HG03457 (cell line): ENCODE data around the gene EPOP.
"Not testable (repeated sequence)": the region's sequence is repeated elsewhere in the genome, so short reads cannot be mapped to it uniquely, and the experiment has no call there.

ENCODE experiments used
- ATAC-seq: cut with Tn5 transposase; IDR thresholded peaks from one replicate; pipeline ENCODE4 v1.9.1; 2021; ENCODE audit warnings: moderate number of reproducible peaks; ENCODE audit not compliant: unreplicated experiment

The EPOP gene

GRCh38 chr17:38654411-38655398 is 20.1 kb downstream of the EPOP start:
- no peak for ATAC-seq

GRCh38 chr17:38653679-38654078 is 21.1 kb downstream of the EPOP start:
- ATAC-seq: no peak

- ATAC-seq: no peak
Observed at GRCh38 chr17:38653230-38653629, 21.5 kb downstream of the EPOP start.

- ATAC-seq: not testable (repeated sequence)
Observed at GRCh38 chr17:38650653-38651173, 24.0 kb downstream of the EPOP start.

- no peak for ATAC-seq
Observed at GRCh38 chr17:38637951-38638350, 36.8 kb downstream of the EPOP start.

GRCh38 chr17:38636054-38636453 is 38.7 kb downstream of the EPOP start:
- no peak for ATAC-seq

- ATAC-seq: no peak
Observed at GRCh38 chr17:38632334-38632733, 42.4 kb downstream of the EPOP start.

- no peak for ATAC-seq
Observed at GRCh38 chr17:38628441-38628840, 46.3 kb downstream of the EPOP start.

- ATAC-seq: no peak
Observed at GRCh38 chr17:38627957-38628356, 46.8 kb downstream of the EPOP start.

GRCh38 chr17:38626606-38627226 is 48.0 kb downstream of the EPOP start:
- not testable (repeated sequence) for ATAC-seq

GRCh38 chr17:38625482-38625881 is 49.3 kb downstream of the EPOP start:
- no peak for ATAC-seq

- ATAC-seq: not testable (repeated sequence)
Observed at GRCh38 chr17:38624782-38625355, 49.9 kb downstream of the EPOP start.
